ENCODE data around the gene UBE2G2. TPM values are rescaled to one million over a fixed set of nuclear protein-coding genes. Genes with fewer than 3 reads are reported as not detected.
"Not testable (repeated sequence)": the region's sequence is repeated elsewhere in the genome, so short reads cannot be mapped to it uniquely, and the experiment has no call there.

Gene UBE2G2
- total RNA-seq, 1 donor, result 90.0 TPM

- Histone ChIP-seq H3K27me3 (ENCODE audit: insufficient read depth, low read length) (no peaks in the 10 kb centered on the region), H3K4me3 (ENCODE audit: low read length) (no peak overlapping the region), H3K4me1 (ENCODE audit: insufficient read depth, low read length) (peaks cover 8% of the 10 kb centered on the region), H3K9me3 (ENCODE audit: low read depth, low read length) (no peaks in the 10 kb centered on the region)
These were observed 39.2 kb upstream of the UBE2G2 start for GRCh38 chr21:44840771-44841170.

DNA sequence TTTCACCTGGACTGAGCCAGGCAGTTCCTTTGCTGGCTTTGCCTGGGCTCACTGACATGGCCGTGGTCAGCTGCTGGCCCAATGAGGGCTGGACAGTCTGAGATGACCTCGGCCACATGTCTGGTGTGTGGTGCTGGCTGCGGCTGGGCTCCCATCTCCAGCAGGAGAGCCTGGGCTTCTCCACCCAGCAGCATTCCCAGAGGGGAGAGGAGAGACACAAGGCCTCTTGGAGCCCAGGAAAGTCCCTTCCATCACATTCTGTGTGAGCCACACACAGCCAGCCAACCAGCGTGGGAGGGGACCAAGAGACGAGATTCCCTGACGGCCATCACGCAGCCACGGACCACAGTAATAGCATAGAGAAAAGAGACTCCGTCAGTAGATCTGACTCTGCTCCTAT lies 37.3 kb upstream of the UBE2G2 start:
- Histone ChIP-seq H3K27me3 (ENCODE audit: insufficient read depth, low read length) (no peaks in the 10 kb centered on the region), H3K9me3 (ENCODE audit: low read depth, low read length) (no peaks in the 10 kb centered on the region), H3K4me3 (ENCODE audit: low read length) (no peak overlapping the region), H3K4me1 (ENCODE audit: insufficient read depth, low read length) (no peaks in the 10 kb centered on the region)

GRCh38 chr21:44838039-44838895 lies 36.6 kb upstream of the UBE2G2 start:
- Histone ChIP-seq H3K4me3 (ENCODE audit: low read length) (no peak overlapping the region), H3K27me3 (ENCODE audit: insufficient read depth, low read length) (no peaks in the 10 kb centered on the region), H3K4me1 (ENCODE audit: insufficient read depth, low read length) (no peaks in the 10 kb centered on the region), H3K9me3 (ENCODE audit: low read depth, low read length) (no peaks in the 10 kb centered on the region)

DNA sequence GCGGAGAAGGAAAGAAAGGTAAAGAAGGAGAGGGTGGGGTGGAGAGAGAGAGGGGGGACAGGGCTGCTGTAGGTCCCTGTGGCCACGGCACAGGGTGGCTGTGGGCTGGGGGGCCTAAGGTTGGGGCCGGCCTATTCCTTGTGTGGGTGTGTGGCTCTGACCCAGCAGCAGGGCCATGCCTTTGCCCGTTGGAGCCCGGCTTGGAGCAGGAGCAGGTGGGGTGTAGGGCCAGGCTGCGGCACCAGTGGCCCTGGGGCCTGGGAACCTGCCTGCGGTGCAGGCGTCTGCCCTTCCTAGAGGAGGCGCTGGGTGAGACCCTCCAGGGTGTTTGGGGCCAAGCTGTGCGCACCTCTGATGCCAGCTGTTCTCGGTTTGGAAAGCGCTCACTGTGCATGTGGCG lies 35.9 kb upstream of the UBE2G2 start:
- H3K4me1 ChIP-seq (ENCODE audit: insufficient read depth, low read length), result no peaks in the 10 kb centered on the region
- no peaks in the 10 kb centered on the region for H3K27me3 ChIP-seq (ENCODE audit: insufficient read depth, low read length)
- H3K4me3 ChIP-seq (ENCODE audit: low read length), result no peak overlapping the region
- H3K9me3 ChIP-seq (ENCODE audit: low read depth, low read length), result no peaks in the 10 kb centered on the region

- Histone ChIP-seq H3K9me3 (ENCODE audit: low read depth, low read length) (no peaks in the 10 kb centered on the region), H3K4me3 (ENCODE audit: low read length) (no peak overlapping the region), H3K27me3 (ENCODE audit: insufficient read depth, low read length) (no peaks in the 10 kb centered on the region), H3K4me1 (ENCODE audit: insufficient read depth, low read length) (peaks cover 3% of the 10 kb centered on the region)
These were observed 35.2 kb upstream of the UBE2G2 start for GRCh38 chr21:44836666-44837471.

DNA sequence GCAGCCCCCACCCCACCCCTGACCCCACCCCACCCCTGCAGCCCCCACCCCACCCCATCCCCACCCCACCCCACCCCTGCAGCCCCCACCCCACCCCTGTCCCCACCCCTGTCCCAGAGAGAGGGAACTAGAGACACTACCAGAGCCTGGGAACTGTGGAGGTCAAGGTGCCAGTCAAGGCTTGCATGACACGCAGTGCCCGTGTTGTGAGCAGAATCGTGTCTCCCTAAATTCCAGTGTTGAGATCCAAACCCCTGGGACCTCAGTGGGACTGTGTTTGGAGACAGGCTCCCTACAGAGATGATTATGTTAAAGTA lies 34.7 kb upstream of the UBE2G2 start:
- Histone ChIP-seq H3K27me3 (ENCODE audit: insufficient read depth, low read length) (no peaks in the 10 kb centered on the region), H3K9me3 (ENCODE audit: low read depth, low read length) (no peaks in the 10 kb centered on the region), H3K4me1 (ENCODE audit: insufficient read depth, low read length) (peaks cover 8% of the 10 kb centered on the region), H3K4me3 (ENCODE audit: low read length) (no peak overlapping the region)

GRCh38 chr21:44835647-44835973 lies 34.0 kb upstream of the UBE2G2 start:
- H3K4me3 ChIP-seq (ENCODE audit: low read length), result no peak overlapping the region
- H3K4me1 ChIP-seq (ENCODE audit: insufficient read depth, low read length), result peaks cover 10% of the 10 kb centered on the region
- no peaks in the 10 kb centered on the region for H3K27me3 ChIP-seq (ENCODE audit: insufficient read depth, low read length)
- no peaks in the 10 kb centered on the region for H3K9me3 ChIP-seq (ENCODE audit: low read depth, low read length)

DNA sequence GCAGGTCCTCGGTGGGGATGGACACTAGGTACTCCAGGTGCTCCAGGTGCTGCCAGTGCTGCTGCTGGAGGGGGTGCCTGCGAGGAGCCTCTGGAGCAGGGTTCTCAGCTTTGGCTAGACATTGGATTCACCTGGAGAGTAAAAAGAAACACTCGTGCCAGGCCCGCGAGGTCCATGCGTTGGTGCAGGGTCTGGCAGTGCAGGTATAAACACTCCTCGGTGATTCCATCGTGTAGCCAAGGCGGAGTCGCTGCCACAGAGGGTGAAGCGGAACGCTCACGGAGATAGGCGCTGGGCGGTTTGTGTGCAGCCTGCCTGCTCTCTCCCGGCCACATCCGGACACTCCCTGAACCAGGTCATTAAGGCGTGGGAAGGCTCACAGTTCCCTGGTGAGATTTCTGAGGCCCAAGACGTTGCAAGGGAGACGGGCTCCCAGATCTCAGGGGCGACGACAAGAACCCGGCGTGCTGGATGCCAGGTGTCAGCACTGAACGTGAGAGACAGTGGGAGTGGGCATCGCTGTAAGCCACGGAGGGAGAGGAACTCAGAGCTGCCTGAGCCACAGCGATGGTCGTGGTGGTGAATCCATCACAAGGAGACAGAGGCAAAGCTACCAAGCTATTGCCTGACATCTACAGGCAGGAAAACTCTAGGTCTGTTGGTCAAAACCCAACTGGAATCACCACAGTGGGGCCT lies 33.5 kb upstream of the UBE2G2 start:
- H3K4me3 ChIP-seq (ENCODE audit: low read length), result no peak overlapping the region
- no peaks in the 10 kb centered on the region for H3K9me3 ChIP-seq (ENCODE audit: low read depth, low read length)
- H3K4me1 ChIP-seq (ENCODE audit: insufficient read depth, low read length), result peaks cover 10% of the 10 kb centered on the region
- H3K27me3 ChIP-seq (ENCODE audit: insufficient read depth, low read length), result no peaks in the 10 kb centered on the region

DNA sequence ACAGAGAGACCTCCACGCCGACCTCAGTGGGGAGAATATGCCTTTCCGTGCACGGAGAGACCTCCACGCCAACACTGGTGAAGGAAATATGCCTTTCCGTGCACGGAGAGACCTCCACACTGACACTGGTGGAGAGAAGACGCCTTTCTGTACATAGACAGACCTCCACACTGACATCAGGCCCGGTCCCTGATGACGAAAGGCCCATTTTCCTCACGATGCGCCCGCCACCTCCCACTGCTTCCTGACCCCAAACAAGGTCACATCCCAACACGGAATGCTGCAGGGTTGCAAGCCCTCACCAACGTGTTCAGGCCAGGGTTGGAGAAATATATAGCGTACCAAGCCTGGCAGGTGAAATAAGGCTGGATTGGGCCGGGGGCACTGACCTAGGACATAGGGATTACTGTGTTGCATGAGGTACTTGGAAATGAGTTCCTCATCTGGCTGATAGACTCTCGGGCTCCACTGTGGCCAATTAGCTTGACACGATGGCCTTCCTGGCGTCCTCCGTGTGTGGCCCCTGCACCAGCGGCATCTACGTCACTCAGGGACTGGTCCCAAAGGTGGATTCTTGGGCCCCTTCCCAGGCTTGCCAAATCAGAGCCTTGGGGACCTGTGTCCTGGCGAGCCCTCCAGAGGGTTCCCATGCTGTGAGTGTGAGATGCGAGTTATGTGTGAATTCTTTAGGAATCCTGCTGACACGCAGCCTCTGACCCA lies 32.8 kb upstream of the UBE2G2 start:
- peaks cover 10% of the 10 kb centered on the region for H3K4me1 ChIP-seq (ENCODE audit: insufficient read depth, low read length)
- no peaks in the 10 kb centered on the region for H3K27me3 ChIP-seq (ENCODE audit: insufficient read depth, low read length)
- no peak overlapping the region for H3K4me3 ChIP-seq (ENCODE audit: low read length)
- H3K9me3 ChIP-seq (ENCODE audit: low read depth, low read length), result no peaks in the 10 kb centered on the region

DNA sequence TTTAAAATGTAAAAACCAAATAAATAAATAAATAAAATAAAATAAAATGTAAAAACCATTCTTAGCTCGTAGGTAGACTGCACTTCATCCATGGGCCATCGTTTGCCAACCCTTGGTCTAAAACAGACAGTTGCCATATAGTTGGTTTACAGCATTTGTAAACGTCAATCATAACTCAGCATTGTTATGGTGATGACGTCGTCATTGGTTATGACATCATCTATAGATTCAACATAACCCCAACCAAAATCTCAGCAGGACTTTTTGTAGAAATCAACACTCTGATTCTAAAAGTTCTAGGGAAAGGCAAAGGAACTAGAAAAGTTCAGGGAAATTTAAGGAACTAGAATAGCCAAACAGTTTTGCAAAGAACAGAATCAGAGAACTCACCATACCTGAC lies 32.0 kb upstream of the UBE2G2 start:
- Histone ChIP-seq H3K4me1 (ENCODE audit: insufficient read depth, low read length) (peaks cover 10% of the 10 kb centered on the region), H3K4me3 (ENCODE audit: low read length) (no peak overlapping the region), H3K27me3 (ENCODE audit: insufficient read depth, low read length) (no peaks in the 10 kb centered on the region), H3K9me3 (ENCODE audit: low read depth, low read length) (peaks cover 2% of the 10 kb centered on the region)

GRCh38 chr21:44832516-44833255 lies 31.1 kb upstream of the UBE2G2 start:
- H3K9me3 ChIP-seq (ENCODE audit: low read depth, low read length), result peaks cover 12% of the 10 kb centered on the region

DNA sequence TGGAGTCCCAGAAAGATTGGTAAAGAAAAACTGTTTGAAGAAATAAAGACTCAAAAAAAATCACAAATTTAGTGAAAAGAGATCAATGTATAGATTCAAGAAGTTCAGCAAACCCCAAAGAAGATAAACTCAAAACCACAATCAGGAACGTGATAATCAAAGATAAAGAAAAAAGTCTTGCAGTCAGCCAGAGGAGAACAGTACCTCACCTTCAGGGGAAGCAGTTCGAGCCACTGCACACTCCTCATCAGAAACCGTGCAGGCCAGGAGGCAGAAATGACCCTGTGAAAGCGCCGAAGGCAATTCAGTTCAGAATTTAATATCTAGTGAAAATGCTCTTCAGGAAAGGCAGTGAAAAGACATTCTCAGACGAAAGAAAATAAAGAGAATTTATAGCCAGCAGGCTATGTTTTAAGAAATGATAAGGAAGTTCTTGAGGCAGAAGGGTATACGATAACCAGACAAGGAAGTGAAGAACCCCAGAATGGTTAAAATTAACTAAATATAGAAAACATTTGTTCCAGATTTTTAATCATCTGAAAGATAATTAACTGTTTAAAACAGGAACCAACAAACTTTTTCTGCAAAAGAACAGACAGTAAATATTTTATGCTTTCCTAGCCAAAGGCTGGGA lies 29.7 kb upstream of the UBE2G2 start:
- Histone ChIP-seq H3K9me3 (ENCODE audit: low read depth, low read length) (peaks cover 14% of the 10 kb centered on the region), H3K27me3 (ENCODE audit: insufficient read depth, low read length) (no peaks in the 10 kb centered on the region), H3K4me1 (ENCODE audit: insufficient read depth, low read length) (peaks cover 10% of the 10 kb centered on the region), H3K4me3 (ENCODE audit: low read length) (no peak overlapping the region)

More at GRCh38 chr21:44832516-44833255, 31.1 kb upstream of the UBE2G2 start:
- H3K4me1 ChIP-seq (ENCODE audit: insufficient read depth, low read length), result peaks cover 10% of the 10 kb centered on the region
- H3K27me3 ChIP-seq (ENCODE audit: insufficient read depth, low read length); H3K4me3 ChIP-seq (ENCODE audit: low read length): not testable (repeated sequence)

DNA sequence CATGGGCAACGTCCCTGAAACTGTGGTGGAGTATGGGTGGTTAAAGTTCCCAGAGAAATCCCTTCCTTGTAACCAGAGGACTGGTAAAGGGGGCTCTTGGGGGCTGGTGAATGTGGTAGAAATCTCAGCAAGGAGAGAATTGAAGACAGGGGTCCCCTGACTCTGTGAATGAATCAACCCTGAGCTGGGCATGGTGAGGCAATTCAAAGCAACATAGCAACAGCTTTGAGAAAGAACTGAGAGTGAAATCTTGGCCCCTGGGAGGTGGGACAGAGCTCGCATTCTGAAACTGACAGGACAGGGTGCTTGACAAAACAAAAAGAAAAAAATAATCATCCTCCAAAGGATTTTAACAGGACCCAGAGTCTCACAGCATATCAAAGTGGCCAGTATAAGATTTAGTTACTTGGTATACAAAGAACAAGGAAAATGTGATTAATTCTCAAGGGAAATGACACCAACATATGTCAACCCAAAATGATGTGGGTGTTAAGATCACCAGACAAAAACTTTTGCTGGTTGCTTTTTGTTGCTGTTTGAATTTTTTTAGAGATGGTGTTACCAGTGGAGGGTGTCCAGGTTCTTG lies 28.0 kb upstream of the UBE2G2 start:
- peaks cover 10% of the 10 kb centered on the region for H3K4me1 ChIP-seq (ENCODE audit: insufficient read depth, low read length)
- peaks cover 14% of the 10 kb centered on the region for H3K9me3 ChIP-seq (ENCODE audit: low read depth, low read length)

More for the DNA sequence above, 28.0 kb upstream of the UBE2G2 start:
- Histone ChIP-seq H3K4me3 (ENCODE audit: low read length) (no peak overlapping the region), H3K27me3 (ENCODE audit: insufficient read depth, low read length) (no peaks in the 10 kb centered on the region)

Data from mononuclear cell (primary cell).